Measurements from ENCODE around the gene LAGE3.

Gene LAGE3

DNA sequence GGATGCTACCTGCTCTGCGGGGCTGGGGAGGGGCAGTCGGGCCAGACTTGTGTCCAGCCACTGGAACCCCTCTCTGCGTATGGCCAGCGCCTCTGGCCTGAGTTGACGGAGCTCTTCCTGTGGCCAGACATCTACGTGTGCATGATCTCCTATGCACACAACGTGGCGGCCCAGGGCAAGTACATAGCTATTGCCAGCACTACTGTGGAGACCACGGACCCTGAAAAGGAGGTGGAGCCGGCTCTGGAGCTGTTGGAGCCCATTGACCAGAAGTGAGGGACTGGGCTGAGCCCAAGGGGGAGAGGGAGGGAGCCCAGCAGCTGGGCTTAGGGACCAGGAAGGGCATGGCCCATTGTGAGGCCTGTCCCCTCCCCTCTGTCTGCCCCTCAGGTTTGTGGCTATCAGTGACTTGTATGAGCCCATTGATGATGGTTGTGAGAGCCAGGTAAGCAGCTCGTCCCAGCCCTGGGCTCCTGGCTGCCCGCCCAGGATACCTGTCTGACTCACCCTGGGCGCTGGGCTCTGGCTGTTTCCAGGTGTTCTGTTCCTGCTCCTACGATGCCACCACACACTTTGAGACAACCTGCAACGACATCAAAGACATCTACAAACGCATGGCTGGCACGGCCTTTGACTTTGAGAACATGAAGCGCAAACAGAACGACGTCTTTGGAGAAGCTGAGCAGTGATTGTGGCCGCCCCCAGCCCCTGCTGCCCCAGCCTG lies 36.9 kb downstream of the LAGE3 start:
- WGBS (ENCODE audit: extremely low coverage, insufficient coverage, insufficient read length): no CpG with 5 or more reads among the region's 21 CpGs
- Histone ChIP-seq H4K8ac (ENCODE audit: low read depth, low read length) (no peak overlapping the region), H3K4me1 (ENCODE audit: control insufficient read depth in 1 of 2, insufficient read depth in 2 of 2, low read length in 2 of 2) (peaks cover 16 to 20% of the 10 kb centered on the region in 2 experiments)

DNA sequence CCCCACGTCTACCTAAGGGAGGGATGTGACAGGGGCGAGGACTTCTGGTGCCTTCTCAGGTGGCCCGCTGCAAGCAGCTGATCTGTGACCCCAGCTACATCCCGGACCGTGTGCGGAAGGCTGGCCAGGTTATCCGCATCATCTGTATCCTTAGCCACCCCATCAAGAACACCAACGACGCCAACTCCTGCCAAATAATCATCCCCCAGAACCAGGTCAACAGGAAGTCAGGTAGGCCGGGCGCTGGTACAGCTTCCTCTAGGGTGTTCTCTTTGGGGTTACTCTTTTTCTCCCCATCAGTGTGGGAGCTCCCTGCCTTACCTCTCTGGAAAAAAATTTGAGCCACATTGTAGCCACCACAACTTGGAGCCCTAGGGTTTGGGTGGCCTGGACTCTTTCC lies 37.5 kb downstream of the LAGE3 start:
- H3K79me1 ChIP-seq (ENCODE audit: low read length): peaks cover 21% of the 10 kb centered on the region
- peaks cover 16 to 20% of the 10 kb centered on the region in 2 experiments for H3K4me1 ChIP-seq (ENCODE audit: control insufficient read depth in 1 of 2, insufficient read depth in 2 of 2, low read length in 2 of 2)
- H3K4me2 ChIP-seq (ENCODE audit: low read length): no peak overlapping the region
- no peak for DNase-seq
- H3K79me2 ChIP-seq (ENCODE audit: control insufficient read depth, insufficient read depth, low read length, poor library complexity): peaks cover 24% of the 10 kb centered on the region
- H3K9ac ChIP-seq (ENCODE audit: low read length): no peak overlapping the region
- H2AFZ ChIP-seq (ENCODE audit: insufficient read depth, low read length, poor library complexity): no peak overlapping the region
- H3K4ac ChIP-seq (ENCODE audit: low read depth, low read length): no peak overlapping the region
- H2BK120ac ChIP-seq (ENCODE audit: insufficient read depth, low read length, poor library complexity): no peak overlapping the region
- no peaks in the 10 kb centered on the region for H3K9me3 ChIP-seq (ENCODE audit: insufficient read depth, low read depth, low read length)
- no peak overlapping the region for H3K23ac ChIP-seq (ENCODE audit: low read length)
- H3K27ac ChIP-seq (ENCODE audit: low read depth, low read length): no peak overlapping the region
- H4K91ac ChIP-seq (ENCODE audit: low read depth, low read length): no peak overlapping the region
- H3K14ac ChIP-seq (ENCODE audit: low read length): no peak overlapping the region
- H2BK12ac ChIP-seq (ENCODE audit: low read length): no peak overlapping the region
- WGBS (ENCODE audit: extremely low coverage, insufficient coverage, insufficient read length): no CpG with 5 or more reads among the region's 11 CpGs
- no peak overlapping the region for H3K18ac ChIP-seq (ENCODE audit: low read length)
- no peak overlapping the region for H4K12ac ChIP-seq (ENCODE audit: low read depth, low read length)
- no peak overlapping the region for H2AK5ac ChIP-seq (ENCODE audit: low read length)
- H4K8ac ChIP-seq (ENCODE audit: low read depth, low read length): no peak overlapping the region
- peaks cover 55 to 57% of the 10 kb centered on the region in 2 experiments for H3K36me3 ChIP-seq (ENCODE audit: control insufficient read depth in 1 of 2, insufficient read depth in 2 of 2, low read length in 2 of 2)
- no peak overlapping the region for H2BK5ac ChIP-seq (ENCODE audit: low read depth, low read length, poor library complexity)
- H3K4me3 ChIP-seq (ENCODE audit: low read depth, low read length): no peak overlapping the region
- H3K27me3 ChIP-seq (ENCODE audit: insufficient read depth, low read length): no peaks in the 10 kb centered on the region

More for the DNA sequence above, 36.9 kb downstream of the LAGE3 start:
- Histone ChIP-seq H3K79me2 (ENCODE audit: control insufficient read depth, insufficient read depth, low read length, poor library complexity) (peaks cover 20% of the 10 kb centered on the region), H3K18ac (ENCODE audit: low read length) (no peak overlapping the region), H3K9me3 (ENCODE audit: insufficient read depth, low read depth, low read length) (no peaks in the 10 kb centered on the region), H2AFZ (ENCODE audit: insufficient read depth, low read length, poor library complexity) (no peak overlapping the region), H3K4me2 (ENCODE audit: low read length) (no peak overlapping the region), H3K23ac (ENCODE audit: low read length) (no peak overlapping the region), H3K9ac (ENCODE audit: low read length) (no peak overlapping the region), H2BK120ac (ENCODE audit: insufficient read depth, low read length, poor library complexity) (no peak overlapping the region), H2BK5ac (ENCODE audit: low read depth, low read length, poor library complexity) (no peak overlapping the region), H4K91ac (ENCODE audit: low read depth, low read length) (no peak overlapping the region), H3K4me3 (ENCODE audit: low read depth, low read length) (no peak overlapping the region), H3K36me3 (ENCODE audit: control insufficient read depth in 1 of 2, insufficient read depth in 2 of 2, low read length in 2 of 2) (peaks cover 60 to 63% of the 10 kb centered on the region in 2 experiments), H2AK5ac (ENCODE audit: low read length) (no peak overlapping the region), H3K27me3 (ENCODE audit: insufficient read depth, low read length) (no peaks in the 10 kb centered on the region), H3K27ac (ENCODE audit: low read depth, low read length) (no peak overlapping the region), H3K4ac (ENCODE audit: low read depth, low read length) (no peak overlapping the region), H3K79me1 (ENCODE audit: low read length) (peaks cover 17% of the 10 kb centered on the region), H4K12ac (ENCODE audit: low read depth, low read length) (no peak overlapping the region), H2BK12ac (ENCODE audit: low read length) (no peak overlapping the region), H3K14ac (ENCODE audit: low read length) (no peak overlapping the region)
- no peak for DNase-seq

DNA sequence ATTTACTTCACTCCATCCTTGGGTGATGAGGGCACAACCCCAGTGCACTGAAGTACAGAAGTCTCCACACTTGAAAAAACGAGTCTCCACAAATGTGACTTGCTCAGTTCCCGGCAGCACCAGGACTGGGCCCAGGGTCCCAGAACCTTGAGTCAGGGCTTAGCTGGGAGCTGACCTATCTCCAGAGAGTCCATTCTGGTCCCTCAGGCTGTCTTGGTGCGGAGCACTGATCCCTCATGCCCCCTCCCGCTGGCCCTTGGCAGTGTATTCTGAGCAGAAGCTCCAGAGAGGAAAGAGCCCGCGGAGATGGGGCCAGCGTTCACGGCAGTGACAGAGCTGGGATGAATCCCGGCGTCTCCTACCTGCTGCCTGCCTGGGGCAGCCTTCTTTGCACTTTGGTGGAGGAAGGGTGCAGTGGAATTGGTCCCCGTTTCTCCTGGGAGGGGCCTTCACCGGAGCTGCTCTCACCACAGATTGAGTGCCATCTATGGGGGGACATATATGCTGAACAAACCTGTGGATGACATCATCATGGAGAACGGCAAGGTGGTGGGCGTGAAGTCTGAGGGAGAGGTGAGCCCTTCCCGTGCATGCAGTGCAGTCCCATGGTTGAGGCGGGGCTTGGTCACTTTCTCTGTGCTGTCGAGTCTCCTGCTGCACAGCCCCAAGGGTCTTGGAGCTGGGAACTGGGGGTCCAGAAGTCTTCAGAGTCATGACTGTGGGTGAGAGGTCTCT lies 38.3 kb downstream of the LAGE3 start:
- Histone ChIP-seq H3K36me3 (ENCODE audit: control insufficient read depth in 1 of 2, insufficient read depth in 2 of 2, low read length in 2 of 2) (peaks cover 50 to 53% of the 10 kb centered on the region in 2 experiments), H3K23ac (ENCODE audit: low read length) (no peak overlapping the region), H3K79me1 (ENCODE audit: low read length) (peaks cover 23% of the 10 kb centered on the region), H3K4ac (ENCODE audit: low read depth, low read length) (no peak overlapping the region), H3K18ac (ENCODE audit: low read length) (no peak overlapping the region), H2BK120ac (ENCODE audit: insufficient read depth, low read length, poor library complexity) (no peak overlapping the region), H3K4me1 (ENCODE audit: control insufficient read depth in 1 of 2, insufficient read depth in 2 of 2, low read length in 2 of 2) (peaks cover 16 to 23% of the 10 kb centered on the region in 2 experiments), H3K27me3 (ENCODE audit: insufficient read depth, low read length) (no peaks in the 10 kb centered on the region), H2BK12ac (ENCODE audit: low read length) (no peak overlapping the region), H2AFZ (ENCODE audit: insufficient read depth, low read length, poor library complexity) (no peak overlapping the region), H3K4me2 (ENCODE audit: low read length) (no peak overlapping the region), H3K27ac (ENCODE audit: low read depth, low read length) (no peak overlapping the region), H4K91ac (ENCODE audit: low read depth, low read length) (no peak overlapping the region), H3K4me3 (ENCODE audit: low read depth, low read length) (no peak overlapping the region), H3K9ac (ENCODE audit: low read length) (no peak overlapping the region), H3K9me3 (ENCODE audit: insufficient read depth, low read depth, low read length) (no peaks in the 10 kb centered on the region), H4K8ac (ENCODE audit: low read depth, low read length) (no peak overlapping the region), H2AK5ac (ENCODE audit: low read length) (no peak overlapping the region), H4K12ac (ENCODE audit: low read depth, low read length) (no peak overlapping the region), H2BK5ac (ENCODE audit: low read depth, low read length, poor library complexity) (no peak overlapping the region), H3K14ac (ENCODE audit: low read length) (no peak overlapping the region), H3K79me2 (ENCODE audit: control insufficient read depth, insufficient read depth, low read length, poor library complexity) (peaks cover 24% of the 10 kb centered on the region)
- no peak for DNase-seq
- no CpG with 5 or more reads among the region's 17 CpGs for WGBS (ENCODE audit: extremely low coverage, insufficient coverage, insufficient read length)

DNA sequence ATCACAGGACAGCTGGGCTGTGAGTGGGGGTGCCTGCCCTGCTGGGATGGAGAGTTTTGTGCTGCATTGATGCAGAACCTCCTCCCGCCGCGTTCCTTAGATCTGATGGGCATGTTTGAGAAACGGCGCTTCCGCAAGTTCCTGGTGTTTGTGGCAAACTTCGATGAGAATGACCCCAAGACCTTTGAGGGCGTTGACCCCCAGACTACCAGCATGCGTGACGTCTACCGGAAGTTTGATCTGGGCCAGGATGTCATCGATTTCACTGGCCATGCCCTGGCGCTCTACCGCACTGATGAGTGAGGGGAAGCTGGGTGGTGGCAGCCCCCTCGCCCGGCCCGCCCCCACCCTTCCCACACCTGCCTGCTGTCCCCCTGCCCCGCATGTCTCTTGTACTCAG lies 39.2 kb downstream of the LAGE3 start:
- Histone ChIP-seq H4K91ac (ENCODE audit: low read depth, low read length) (no peak overlapping the region), H2AFZ (ENCODE audit: insufficient read depth, low read length, poor library complexity) (no peak overlapping the region), H4K12ac (ENCODE audit: low read depth, low read length) (no peak overlapping the region), H3K79me2 (ENCODE audit: control insufficient read depth, insufficient read depth, low read length, poor library complexity) (peaks cover 23% of the 10 kb centered on the region), H3K4me1 (ENCODE audit: control insufficient read depth in 1 of 2, insufficient read depth in 2 of 2, low read length in 2 of 2) (peaks cover 14 to 17% of the 10 kb centered on the region in 2 experiments), H3K36me3 (ENCODE audit: control insufficient read depth in 1 of 2, insufficient read depth in 2 of 2, low read length in 2 of 2) (peaks cover 58 to 59% of the 10 kb centered on the region in 2 experiments), H3K9me3 (ENCODE audit: insufficient read depth, low read depth, low read length) (no peaks in the 10 kb centered on the region), H3K79me1 (ENCODE audit: low read length) (peaks cover 22% of the 10 kb centered on the region), H3K4ac (ENCODE audit: low read depth, low read length) (no peak overlapping the region), H2BK120ac (ENCODE audit: insufficient read depth, low read length, poor library complexity) (no peak overlapping the region), H3K23ac (ENCODE audit: low read length) (no peak overlapping the region), H3K27me3 (ENCODE audit: insufficient read depth, low read length) (no peaks in the 10 kb centered on the region), H4K8ac (ENCODE audit: low read depth, low read length) (no peak overlapping the region), H3K4me3 (ENCODE audit: low read depth, low read length) (no peak overlapping the region), H2BK12ac (ENCODE audit: low read length) (no peak overlapping the region), H2BK5ac (ENCODE audit: low read depth, low read length, poor library complexity) (no peak overlapping the region), H3K18ac (ENCODE audit: low read length) (no peak overlapping the region), H3K4me2 (ENCODE audit: low read length) (no peak overlapping the region), H3K14ac (ENCODE audit: low read length) (no peak overlapping the region), H3K27ac (ENCODE audit: low read depth, low read length) (no peak overlapping the region), H2AK5ac (ENCODE audit: low read length) (no peak overlapping the region), H3K9ac (ENCODE audit: low read length) (no peak overlapping the region)
- no CpG with 5 or more reads among the region's 18 CpGs for WGBS (ENCODE audit: extremely low coverage, insufficient coverage, insufficient read length)
- DNase-seq: no peak
